ENCODE data around the gene DRC7. TPM values are rescaled to one million over a fixed set of nuclear protein-coding genes. Genes with fewer than 3 reads are reported as not detected.

The DRC7 gene
- total RNA-seq, 1 donor from 2014 or later = not detected

Small RNA genes within 50 kb of the gene (microRNA-seq; reads per million reads assigned to microRNA genes)
- gene MIR6772 = not detected

Other genes starting within 250 kb of the DRC7 start
- gene CIAPIN1, start 247.4 kb upstream of the DRC7 start, total RNA-seq = 43.7 TPM
- gene COQ9, start 247.3 kb upstream of the DRC7 start, total RNA-seq = 215 TPM
- gene POLR2C, start 232.1 kb upstream of the DRC7 start, total RNA-seq = 37.1 TPM
- 8.4 TPM for gene DOK4, start 208.3 kb upstream of the DRC7 start, total RNA-seq
- 10.9 TPM for gene CCDC102A, start 158.2 kb upstream of the DRC7 start, total RNA-seq
- gene ADGRG5, start 152.2 kb upstream of the DRC7 start, total RNA-seq = 0.32 TPM
- 23.1 TPM for gene ADGRG1, start 66.2 kb upstream of the DRC7 start, total RNA-seq
- gene ADGRG3, start 26.5 kb upstream of the DRC7 start, total RNA-seq = 0.87 TPM
- 8.5 TPM for gene KATNB1, start 41.0 kb downstream of the DRC7 start, total RNA-seq
- 55.3 TPM for gene KIFC3, start 107.7 kb downstream of the DRC7 start, total RNA-seq

Measured in Right ventricle myocardium inferior (tissue), 1 donor.